C4-2B (cell line): ENCODE results near the gene NSD1.

Experiments used
- H3K27ac ChIP-seq: fragments of 450-650 bp; 2 replicates; pipeline ENCODE4 v1.5.1; 2017
- CTCF ChIP-seq: fragments of 450-650 bp; conservative IDR thresholded peaks from 2 replicates; pipeline ENCODE4 v1.5.1; 2017; ENCODE audit warnings: mild to moderate bottlenecking
- ZFX ChIP-seq: fragments of 450-650 bp; IDR thresholded peaks from 2 replicates; pipeline ENCODE4 v1.6.1; 2017

NSD1 gene

GRCh38 chr5:177293819-177294581 lies 160.4 kb downstream of the NSD1 start:
- TF ChIP-seq ZFX: no peak
- no peak for TF ChIP-seq CTCF
- H3K27ac ChIP-seq: no peak overlapping the region

GRCh38 chr5:177294632-177295031 lies 161.1 kb downstream of the NSD1 start:
- H3K27ac ChIP-seq: no peak overlapping the region
- TF ChIP-seq CTCF: no peak
- TF ChIP-seq ZFX: no peak

- TF ChIP-seq ZFX: no peak
- no peak for TF ChIP-seq CTCF
- peak overlapping the region; percentile 42 for H3K27ac ChIP-seq
Measured at GRCh38 chr5:177295924-177296323, 162.4 kb downstream of the NSD1 start.

- H3K27ac ChIP-seq: peak overlapping the region; percentile 42
- TF ChIP-seq CTCF (no peak), ZFX (no peak)
Measured at GRCh38 chr5:177296581-177296980, 163.0 kb downstream of the NSD1 start.

- H3K27ac ChIP-seq: no peak overlapping the region
- no peak for TF ChIP-seq ZFX
- no peak for TF ChIP-seq CTCF
Measured at GRCh38 chr5:177297922-177298321, 164.3 kb downstream of the NSD1 start.

GRCh38 chr5:177299697-177300096 lies 166.1 kb downstream of the NSD1 start:
- no peak overlapping the region for H3K27ac ChIP-seq
- TF ChIP-seq CTCF: no peak
- TF ChIP-seq ZFX: no peak

GRCh38 chr5:177300236-177300880 lies 166.8 kb downstream of the NSD1 start:
- no peak overlapping the region for H3K27ac ChIP-seq
- no peak for TF ChIP-seq ZFX
- no peak for TF ChIP-seq CTCF
